GM18502 (cell line): Measurements from ENCODE around the gene TMEM185A.
"Not testable (repeated sequence)": the region's sequence is repeated elsewhere in the genome, so short reads cannot be mapped to it uniquely, and the experiment has no call there.

Source experiments
- ATAC-seq: cut with Tn5 transposase; IDR thresholded peaks from one replicate; pipeline ENCODE4 v1.9.1; 2021; ENCODE audit warnings: mild to moderate bottlenecking; ENCODE audit not compliant: unreplicated experiment, poor library complexity

Gene TMEM185A

DNA sequence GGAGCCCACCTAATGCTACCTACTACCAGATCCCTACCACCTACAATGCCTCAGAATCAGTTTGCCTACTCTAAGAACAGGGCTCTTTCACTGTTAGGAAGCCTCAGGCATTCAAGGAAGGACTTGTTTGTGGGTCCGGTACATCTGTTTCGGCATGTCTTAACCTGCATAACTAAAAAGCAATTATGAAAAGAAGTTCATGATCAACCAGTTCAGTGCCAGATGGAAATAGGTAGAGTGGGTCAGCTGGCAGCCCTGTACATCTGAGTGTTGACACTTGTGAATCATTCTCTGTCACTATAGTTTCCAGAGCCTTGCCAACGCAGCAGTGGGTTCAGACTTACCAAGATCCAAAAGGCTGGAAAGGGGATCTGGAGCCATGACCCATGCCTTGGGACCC is 3.3 kb downstream of the TMEM185A start:
- no peak for ATAC-seq

- ATAC-seq, result not testable (repeated sequence)
Measured at GRCh38 chrX:149626829-149627228, 4.8 kb downstream of the TMEM185A start.

GRCh38 chrX:149619662-149620061 is 11.9 kb downstream of the TMEM185A start:
- not testable (repeated sequence) for ATAC-seq

- ATAC-seq, result no peak
Measured at GRCh38 chrX:149618871-149619270, 12.7 kb downstream of the TMEM185A start.

GRCh38 chrX:149611623-149612175 is 19.9 kb downstream of the TMEM185A start:
- ATAC-seq, result no peak

GRCh38 chrX:149610511-149610910 is 21.1 kb downstream of the TMEM185A start:
- no peak for ATAC-seq

DNA sequence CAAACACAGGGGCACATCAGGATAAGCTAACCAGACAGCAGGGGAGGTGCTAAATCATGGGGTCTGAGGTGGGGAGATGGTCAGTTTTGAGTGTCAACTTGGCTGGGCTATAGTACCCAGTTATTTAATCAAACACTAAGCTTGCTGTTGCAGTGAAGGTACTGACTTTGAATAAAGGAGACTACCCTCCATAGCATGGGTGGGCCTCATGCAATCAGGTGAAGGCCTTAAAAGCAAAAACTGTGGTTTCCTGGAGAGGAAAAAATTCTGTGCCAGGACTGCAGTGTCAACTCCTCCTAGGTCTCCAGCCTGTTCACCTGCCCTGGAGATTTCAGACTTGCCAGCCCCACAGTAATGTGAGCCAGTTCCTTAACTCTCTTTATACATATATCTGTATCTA is 23.9 kb downstream of the TMEM185A start:
- ATAC-seq, result no peak

DNA sequence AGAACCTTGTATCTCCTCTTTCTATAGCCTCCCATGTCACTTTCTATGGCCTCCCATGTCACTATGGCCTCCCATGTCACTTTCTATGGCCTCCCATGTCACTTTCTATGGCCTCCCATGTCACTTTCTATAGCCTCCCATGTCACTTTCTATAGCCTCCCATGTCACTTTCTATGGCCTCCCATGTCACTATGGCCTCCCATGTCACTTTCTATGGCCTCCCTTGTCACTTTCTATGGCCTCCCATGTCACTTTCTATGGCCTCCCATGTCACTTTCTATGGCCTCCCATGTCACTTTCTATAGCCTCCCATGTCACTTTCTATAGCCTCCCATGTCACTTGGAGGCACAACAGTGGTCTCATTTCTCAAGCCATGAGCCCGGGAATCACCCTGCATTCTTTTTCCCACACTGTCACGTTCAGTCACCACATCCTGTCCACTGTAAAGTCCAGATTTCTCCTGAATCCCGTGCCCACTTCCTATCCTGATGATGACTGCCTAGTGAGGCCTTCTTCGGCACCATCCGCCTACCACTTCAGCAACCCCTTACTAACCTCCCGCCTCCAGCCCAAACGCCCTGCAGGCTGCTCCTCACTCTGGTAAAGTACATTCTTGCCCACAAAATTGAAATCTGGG is 26.2 kb downstream of the TMEM185A start:
- not testable (repeated sequence) for ATAC-seq

DNA sequence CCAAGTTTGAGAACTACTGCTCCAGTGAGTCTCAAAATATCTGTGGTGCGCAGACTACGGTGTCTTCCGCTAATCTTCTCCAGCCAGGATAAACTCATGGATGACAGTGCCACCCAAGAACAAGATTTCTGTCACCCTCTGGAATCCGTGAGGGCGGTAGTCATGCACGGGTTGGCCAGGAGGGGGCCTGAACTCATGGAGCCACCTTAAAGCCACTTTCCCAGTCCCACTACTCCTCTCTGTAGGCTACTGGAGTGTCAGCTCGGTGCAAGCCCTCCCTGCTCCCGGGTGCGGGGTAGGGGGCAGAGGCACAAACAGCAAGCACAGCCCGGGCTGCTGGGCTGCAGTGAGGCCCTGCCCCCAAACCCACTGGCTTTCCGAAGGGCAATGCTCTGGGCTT is 33.0 kb downstream of the TMEM185A start:
- not testable (repeated sequence) for ATAC-seq

GRCh38 chrX:149595943-149596342 is 35.6 kb downstream of the TMEM185A start:
- ATAC-seq, result not testable (repeated sequence)

DNA sequence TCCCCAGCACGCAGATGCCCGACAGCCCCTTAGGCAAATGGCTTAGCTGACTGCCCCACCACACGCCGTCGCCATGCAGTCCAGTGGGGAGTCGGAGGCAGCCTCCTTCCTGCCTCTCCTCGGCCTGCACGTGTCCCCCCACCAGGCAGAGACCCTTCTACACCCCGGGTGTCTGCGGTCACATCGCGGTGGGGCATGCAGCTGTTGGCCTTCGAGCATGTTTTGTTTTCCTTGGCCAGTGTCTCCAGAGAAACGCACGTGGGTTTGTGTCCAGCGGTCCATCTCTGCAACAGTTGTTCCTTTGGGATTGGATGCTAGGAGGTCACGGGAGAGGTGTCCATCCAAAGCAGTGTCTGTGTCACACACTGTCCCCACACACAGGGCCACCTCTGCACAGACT is 36.4 kb downstream of the TMEM185A start, which contains the start of gene HSFX2:
TSS of gene HSFX2 (minus strand) at position 101 of the 400 bp plus-strand sequence. CDS start 614 bp downstream, outside the sequence.
- ATAC-seq, result not testable (repeated sequence)

- not testable (repeated sequence) for ATAC-seq
Measured at GRCh38 chrX:149590993-149591392, 40.6 kb downstream of the TMEM185A start.

GRCh38 chrX:149587359-149587758 is 44.2 kb downstream of the TMEM185A start, which contains the start of gene MAGEA9B:
Gene MAGEA9B (minus strand): TSS chrX:149587459. CDS start chrX:149583179, 4,280 bp downstream.
- ATAC-seq, result not testable (repeated sequence)

GRCh38 chrX:149585631-149586030 is 46.0 kb downstream of the TMEM185A start:
- ATAC-seq, result not testable (repeated sequence)

DNA sequence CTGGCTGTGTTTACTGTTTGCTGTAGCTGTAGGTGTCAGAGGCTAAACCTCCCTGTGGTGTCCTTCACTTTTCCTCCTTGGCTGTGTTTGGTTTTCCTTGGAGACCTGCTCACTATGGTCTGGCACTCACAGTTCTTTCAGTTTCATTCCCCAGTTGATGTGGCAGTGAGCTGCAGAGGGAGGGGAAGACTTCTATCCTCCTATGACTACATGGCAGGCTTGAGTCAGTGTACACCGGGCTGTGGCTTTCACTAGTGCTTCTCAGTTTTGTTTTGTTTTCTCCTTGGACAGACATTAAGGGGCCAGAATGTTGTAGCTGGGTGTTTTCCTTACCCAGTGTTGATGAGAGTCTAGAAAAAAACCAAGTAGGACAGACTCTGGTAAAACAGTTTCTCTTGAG is 58.1 kb downstream of the TMEM185A start:
- peak; percentile 100 for ATAC-seq

DNA sequence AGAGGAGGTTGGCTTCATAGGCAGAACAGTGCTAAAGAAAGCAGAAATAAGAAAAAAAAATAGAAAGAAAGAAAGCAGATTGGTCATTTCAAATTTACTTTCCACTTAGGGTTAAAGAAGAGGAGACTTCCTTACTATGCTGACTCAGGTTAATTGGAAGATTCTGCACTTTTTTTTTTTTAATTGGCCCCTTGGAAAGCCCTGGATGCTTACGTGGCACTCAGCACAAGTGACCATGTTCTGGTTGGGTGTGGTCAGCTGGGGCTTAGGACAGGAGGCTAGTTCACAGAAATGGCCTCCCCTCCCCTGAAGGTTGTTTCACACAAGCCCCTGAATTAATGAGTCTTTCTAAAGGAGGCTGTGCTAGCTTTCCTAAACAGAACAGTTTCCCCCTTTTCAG is 58.8 kb downstream of the TMEM185A start:
- no peak for ATAC-seq

- ATAC-seq, result no peak
Measured at GRCh38 chrX:149571770-149572169, 59.8 kb downstream of the TMEM185A start.

DNA sequence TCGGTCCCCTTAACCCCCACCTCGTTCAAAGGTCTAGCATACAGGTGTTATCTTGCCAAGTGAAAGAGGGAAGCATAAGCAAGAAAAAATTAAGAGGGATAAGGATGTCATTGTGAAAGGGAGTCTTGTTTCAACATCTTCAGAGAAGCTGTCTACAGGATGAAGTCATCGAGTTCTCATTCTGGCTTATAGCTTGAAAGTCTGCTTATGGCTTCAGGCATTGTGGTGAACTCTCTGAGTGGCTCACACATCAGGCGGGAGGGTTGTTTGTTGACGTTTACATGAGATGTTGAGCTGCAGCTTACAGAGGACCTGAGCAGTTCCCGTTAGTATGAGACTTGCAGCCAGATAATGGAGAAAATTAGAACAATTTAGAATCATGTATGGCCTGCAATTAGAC is 60.9 kb downstream of the TMEM185A start:
- ATAC-seq, result no peak

DNA sequence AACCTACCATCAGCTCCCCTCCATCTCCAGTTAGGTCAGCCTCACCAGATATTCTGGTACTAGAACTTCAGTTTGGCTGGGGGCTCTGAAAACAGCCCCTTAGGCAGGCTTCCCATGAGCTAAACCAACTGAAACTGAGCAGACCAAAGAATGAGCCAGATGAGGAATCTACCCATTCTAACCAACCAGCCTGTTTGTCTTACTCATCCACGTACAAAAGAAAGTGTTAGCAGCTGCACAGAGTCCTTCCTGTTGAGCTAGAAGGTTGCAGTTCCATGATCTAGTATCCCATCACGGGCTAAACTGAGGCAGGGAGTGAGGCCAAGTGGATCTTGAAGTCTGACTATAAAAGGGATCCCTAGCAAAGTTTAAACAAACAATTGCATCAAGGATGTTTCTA is 61.8 kb downstream of the TMEM185A start:
- no peak for ATAC-seq

GRCh38 chrX:149568701-149569296 is 62.8 kb downstream of the TMEM185A start:
- no peak for ATAC-seq

DNA sequence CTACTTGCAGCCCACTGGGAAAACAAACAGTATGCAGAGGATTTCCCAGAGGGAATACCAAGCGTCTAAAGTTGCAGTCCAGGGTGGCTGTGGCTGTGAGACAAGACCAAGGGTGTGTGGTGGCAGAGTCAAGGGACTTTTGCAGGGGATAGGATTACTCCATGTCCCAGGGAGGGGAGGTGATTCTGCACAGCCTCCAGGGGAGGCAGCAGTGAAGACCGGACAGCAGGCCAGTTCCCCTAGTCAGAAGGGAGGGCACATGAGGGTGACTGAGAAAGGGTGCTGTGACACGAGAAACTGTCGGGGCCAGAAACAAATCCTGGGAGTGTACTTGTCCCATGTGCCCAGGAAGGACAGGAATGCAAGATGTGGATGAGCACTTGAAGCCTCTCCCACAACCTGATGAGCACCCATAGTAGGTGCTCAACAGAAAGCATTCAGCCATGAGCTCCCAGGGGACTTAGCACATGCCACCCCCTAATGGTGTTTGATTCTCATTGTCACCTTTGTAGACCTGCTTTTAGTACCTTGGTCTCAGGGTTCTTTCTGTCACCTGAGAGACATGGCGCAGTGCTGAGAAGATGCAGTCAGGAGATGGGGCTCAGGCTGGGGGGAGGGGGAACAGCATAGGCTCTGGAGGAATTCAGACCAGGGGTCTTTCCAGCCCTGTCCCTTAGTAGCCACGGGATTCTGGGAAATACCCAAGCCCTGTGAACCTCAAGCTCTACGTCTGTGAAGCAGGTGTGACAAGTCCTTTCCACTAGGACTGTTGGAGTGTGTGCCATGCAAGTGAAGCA is 63.8 kb downstream of the TMEM185A start:
- ATAC-seq, result no peak
